C4-2B (cell line): ENCODE measurements around the gene FNIP2.

Experiments
- CTCF ChIP-seq: fragments of 450-650 bp; conservative IDR thresholded peaks from 2 replicates; pipeline ENCODE4 v1.5.1; 2017; ENCODE audit warnings: mild to moderate bottlenecking
- ZFX ChIP-seq: fragments of 450-650 bp; IDR thresholded peaks from 2 replicates; pipeline ENCODE4 v1.6.1; 2017

DNA sequence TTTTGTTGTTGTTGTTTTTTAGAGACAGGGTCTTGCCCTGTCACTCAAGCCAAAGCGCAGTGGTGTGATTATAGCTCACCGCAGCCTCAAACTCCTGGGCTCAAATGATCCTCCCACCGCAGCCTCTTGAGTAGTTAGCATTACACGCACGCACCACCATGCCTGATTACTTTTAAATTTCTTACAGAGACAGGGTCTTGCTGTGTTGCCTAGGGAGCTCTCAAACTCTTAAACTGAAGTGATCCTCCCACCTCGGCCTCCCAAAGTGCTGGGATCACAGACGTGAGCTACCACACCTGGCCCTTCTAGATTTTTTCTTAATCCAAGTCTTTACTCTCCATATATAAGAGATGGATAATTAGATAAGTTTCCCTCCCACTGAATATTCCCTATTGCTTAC lies 29.2 kb downstream of the FNIP2 start:
- TF ChIP-seq CTCF (no peak), ZFX (no peak)
